SU-DHL-6 (cell line): ENCODE measurements around the gene OR2M4.
"Not testable (repeated sequence)": the region's sequence is repeated elsewhere in the genome, so short reads cannot be mapped to it uniquely, and the experiment has no call there.

Experiments used
- H2AFZ ChIP-seq: fragments of 200-600 bp; sonication (generic); 2 replicates; pipeline ENCODE4 v1.6.1; 2014; ENCODE audit warnings: low read depth, mild to moderate bottlenecking, moderate library complexity, mixed read lengths, antibody characterized with exemption, low read length; ENCODE audit not compliant: severe bottlenecking
- H3F3A ChIP-seq: fragments of 200-600 bp; shearing (Covaris generic); 2 replicates; pipeline ENCODE4 v1.6.0; 2016; ENCODE audit warnings: antibody characterized with exemption, mild to moderate bottlenecking; ENCODE audit not compliant: insufficient read depth
- H3K27ac ChIP-seq: fragments of 200-600 bp; sonication (generic); 2 replicates; pipeline ENCODE4 v1.5.1; 2016; ENCODE audit warnings: low read depth, mild to moderate bottlenecking, low read length, moderate library complexity, mixed read lengths
- H3K27me3 ChIP-seq: fragments of 200-600 bp; sonication (generic), shearing (Covaris generic); 2 replicates; pipeline ENCODE4 v1.6.0; 2014; ENCODE audit warnings: mild to moderate bottlenecking, low read length
- H3K36me3 ChIP-seq: fragments of 200-600 bp; sonication (generic); 2 replicates; pipeline ENCODE4 v1.6.1; 2014; ENCODE audit warnings: mild to moderate bottlenecking, low read length, mixed read lengths
- H3K4me2 ChIP-seq: fragments of 300-600, 200-600 bp; shearing (Covaris generic), sonication (generic); 2 replicates; pipeline ENCODE4 v1.6.0; 2014; ENCODE audit warnings: low read length, low read depth, mild to moderate bottlenecking; ENCODE audit not compliant: poor library complexity, severe bottlenecking
- H3K4me3 ChIP-seq: fragments of 200-600 bp; sonication (generic); 2 replicates; pipeline ENCODE4 v1.5.1; 2014; ENCODE audit warnings: antibody characterized with exemption, low read length, mild to moderate bottlenecking, mixed read lengths; ENCODE audit not compliant: insufficient read depth, poor library complexity, severe bottlenecking
- H3K79me2 ChIP-seq: fragments of 200-600 bp; sonication (generic); 2 replicates; pipeline ENCODE4 v1.6.1; 2014; ENCODE audit warnings: mild to moderate bottlenecking, low read length, moderate library complexity; ENCODE audit not compliant: insufficient read depth
- H3K9ac ChIP-seq: fragments of 200-600 bp; sonication (generic); 2 replicates; pipeline ENCODE4 v1.7.0; 2014; ENCODE audit warnings: mild to moderate bottlenecking, low read length
- H3K9me2 ChIP-seq: fragments of 200-600 bp; sonication (generic); replicated peaks from 2 replicates; pipeline ENCODE4 v1.6.1; 2014; ENCODE audit warnings: low read length; ENCODE audit not compliant: insufficient read depth
- H3K9me3 ChIP-seq: fragments of 200-600 bp; sonication (generic); 2 replicates; pipeline ENCODE4 v1.6.1; 2014; ENCODE audit warnings: low read length, mixed read lengths; ENCODE audit not compliant: insufficient read depth
- H4K20me1 ChIP-seq: fragments of 200-600 bp; sonication (generic); 2 replicates; pipeline ENCODE4 v1.6.1; 2014; ENCODE audit warnings: low read depth, mild to moderate bottlenecking, antibody characterized with exemption, low read length, moderate library complexity, mixed read lengths
- CTCF ChIP-seq: fragments of 200-600 bp; sonication (generic); IDR thresholded peaks from one replicate; pipeline ENCODE4 v1.5.1; 2017; ENCODE audit warnings: antibody characterized with exemption, mild to moderate bottlenecking, low read length, moderate library complexity; ENCODE audit not compliant: insufficient read depth, poor library complexity, severe bottlenecking
- EZH2phosphoT487 ChIP-seq: fragments of 200-600 bp; sonication (generic), shearing (Covaris generic); conservative IDR thresholded peaks from 2 replicates; pipeline ENCODE4 v1.6.1; 2018; ENCODE audit warnings: mild to moderate bottlenecking, antibody characterized with exemption, low read length, moderate library complexity, mixed read lengths

Gene OR2M4

GRCh38 chr1:248268178-248268577, 37.0 kb downstream of the OR2M4 start:
- Histone ChIP-seq H3K9me3 (no peaks in the 10 kb centered on the region), H4K20me1 (no peaks in the 10 kb centered on the region), H3K9me2 (no peaks in the 10 kb centered on the region), H3K27ac (no peak overlapping the region), H3K27me3 (no peaks in the 10 kb centered on the region), H3K9ac (no peak overlapping the region), H3K79me2 (no peaks in the 10 kb centered on the region), H2AFZ (no peak overlapping the region), H3K4me2 (no peak overlapping the region), H3F3A (no peaks in the 10 kb centered on the region), H3K36me3 (no peaks in the 10 kb centered on the region), H3K4me3 (no peak overlapping the region)
- TF ChIP-seq CTCF, result no peak
- no peak for TF ChIP-seq EZH2phosphoT487

- H4K20me1 ChIP-seq, H3F3A ChIP-seq, H3K4me3 ChIP-seq, H3K27me3 ChIP-seq, H3K4me2 ChIP-seq, H3K9me3 ChIP-seq, H3K27ac ChIP-seq, H3K9me2 ChIP-seq, H3K9ac ChIP-seq, H3K36me3 ChIP-seq, H2AFZ ChIP-seq, H3K79me2 ChIP-seq: not testable (repeated sequence)
Measured at GRCh38 chr1:248273225-248273624, 42.0 kb downstream of the OR2M4 start.

- Histone ChIP-seq H3F3A (no peaks in the 10 kb centered on the region), H3K36me3 (no peaks in the 10 kb centered on the region), H3K9me3 (no peaks in the 10 kb centered on the region), H2AFZ (no peak within 1 kb of the TSS), H3K4me3 (no peak within 1 kb of the TSS), H3K79me2 (no peaks in the 10 kb centered on the region), H4K20me1 (no peaks in the 10 kb centered on the region), H3K27me3 (no peaks in the 10 kb centered on the region), H3K4me2 (no peak within 1 kb of the TSS), H3K9ac (no peak within 1 kb of the TSS), H3K9me2 (no peaks in the 10 kb centered on the region), H3K27ac (no peak within 1 kb of the TSS)
- TF ChIP-seq CTCF (no peak), EZH2phosphoT487 (no peak)
Measured at GRCh38 chr1:248277876-248278275, 46.7 kb downstream of the OR2M4 start, which contains the start of gene OR2T33. Gene OR2T33, minus strand, starts transcription at chr1:248277976. Its CDS starts 4,162 bp downstream, at chr1:248273814.

GRCh38 chr1:248288391-248288790, 57.2 kb downstream of the OR2M4 start:
- Histone ChIP-seq H3K9me3 (no peaks in the 10 kb centered on the region), H3K27me3 (no peaks in the 10 kb centered on the region), H4K20me1 (no peaks in the 10 kb centered on the region), H3K79me2 (no peaks in the 10 kb centered on the region), H3K36me3 (no peaks in the 10 kb centered on the region), H3K4me2 (no peak overlapping the region), H3K9ac (no peak overlapping the region), H3K9me2 (no peaks in the 10 kb centered on the region), H3F3A (no peaks in the 10 kb centered on the region), H3K27ac (no peak overlapping the region), H3K4me3 (no peak overlapping the region), H2AFZ (no peak overlapping the region)
- TF ChIP-seq CTCF (no peak), EZH2phosphoT487 (no peak)
